ENCODE data around the gene TMEM163.

Gene TMEM163

GRCh38 chr2:134681201-134681600, 37.6 kb downstream of the TMEM163 start:
- no peak overlapping the region for H3K4me3 ChIP-seq (ENCODE audit: low read depth, low read length)
- TF ChIP-seq POLR2A (IDR thresholded peaks at IDR 0.05; ENCODE audit: extremely low read depth, insufficient read length) (no peak), MYC (IDR thresholded peaks at IDR 0.05; ENCODE audit: low read depth, low read length) (no peak), MAX (IDR thresholded peaks at IDR 0.05; ENCODE audit: low read depth, low read length) (no peak), CTCF (IDR thresholded peaks at IDR 0.05; ENCODE audit: low read depth, low read length) (no peak)
- no peak for DNase-seq (ENCODE audit: low read depth)

DNA sequence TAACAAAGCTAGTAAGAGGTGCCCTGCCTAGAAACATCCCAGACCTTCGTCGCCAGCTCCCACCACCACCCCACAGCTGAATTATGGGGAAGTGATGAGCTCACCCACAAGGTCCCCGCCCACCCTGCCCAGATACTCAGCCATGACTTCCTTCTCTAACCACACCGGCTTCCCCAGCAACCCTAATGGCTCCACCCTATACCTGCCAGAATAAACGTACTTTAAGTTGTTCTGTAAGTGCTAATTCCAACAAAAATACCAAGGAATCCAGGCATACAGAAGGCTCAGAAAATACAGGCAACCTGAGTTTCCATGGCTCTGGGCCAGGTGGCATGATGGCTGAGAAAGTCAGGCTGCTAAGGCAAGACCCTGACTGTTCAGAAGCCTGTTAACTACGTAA, 39.1 kb downstream of the TMEM163 start:
- peak; percentile 68 for DNase-seq (ENCODE audit: low read depth)
- H3K4me3 ChIP-seq (ENCODE audit: low read depth, low read length), result no peak overlapping the region
- TF ChIP-seq CTCF (IDR thresholded peaks at IDR 0.05; ENCODE audit: low read depth, low read length) (no peak), POLR2A (IDR thresholded peaks at IDR 0.05; ENCODE audit: extremely low read depth, insufficient read length) (no peak), MYC (IDR thresholded peaks at IDR 0.05; ENCODE audit: low read depth, low read length) (no peak), MAX (IDR thresholded peaks at IDR 0.05; ENCODE audit: low read depth, low read length) (no peak)

DNA sequence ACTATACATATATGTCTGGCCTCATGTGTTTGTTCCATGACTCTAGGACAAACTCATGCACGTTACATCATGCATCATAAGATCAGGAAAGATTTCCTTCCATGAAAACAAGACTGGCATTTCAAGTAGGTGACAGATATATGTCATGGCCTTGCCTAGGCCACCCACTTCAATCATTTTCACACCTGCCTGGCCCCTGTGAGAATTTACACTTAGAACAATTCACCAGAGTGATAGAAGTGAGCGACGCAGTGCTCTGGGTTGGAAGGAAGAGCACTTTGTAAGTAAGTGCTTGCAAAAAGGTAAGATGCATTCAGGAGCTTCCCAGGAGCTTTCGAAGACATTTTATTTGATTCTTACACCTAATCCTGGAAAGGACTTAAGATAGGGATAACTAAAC, 39.5 kb downstream of the TMEM163 start:
- no peak overlapping the region for H3K4me3 ChIP-seq (ENCODE audit: low read depth, low read length)
- DNase-seq (ENCODE audit: low read depth), result no peak
- TF ChIP-seq CTCF (IDR thresholded peaks at IDR 0.05; ENCODE audit: low read depth, low read length), result no peak
- TF ChIP-seq MAX (IDR thresholded peaks at IDR 0.05; ENCODE audit: low read depth, low read length), result no peak
- TF ChIP-seq POLR2A (IDR thresholded peaks at IDR 0.05; ENCODE audit: extremely low read depth, insufficient read length), result no peak
- TF ChIP-seq MYC (IDR thresholded peaks at IDR 0.05; ENCODE audit: low read depth, low read length), result no peak

GRCh38 chr2:134677856-134678756, 40.7 kb downstream of the TMEM163 start:
- no peak for TF ChIP-seq MYC (IDR thresholded peaks at IDR 0.05; ENCODE audit: low read depth, low read length)
- no peak for TF ChIP-seq MAX (IDR thresholded peaks at IDR 0.05; ENCODE audit: low read depth, low read length)
- no peak for TF ChIP-seq CTCF (IDR thresholded peaks at IDR 0.05; ENCODE audit: low read depth, low read length)
- no peak for TF ChIP-seq POLR2A (IDR thresholded peaks at IDR 0.05; ENCODE audit: extremely low read depth, insufficient read length)

GRCh38 chr2:134676960-134677359, 41.8 kb downstream of the TMEM163 start:
- TF ChIP-seq CTCF (IDR thresholded peaks at IDR 0.05; ENCODE audit: low read depth, low read length) (no peak), MYC (IDR thresholded peaks at IDR 0.05; ENCODE audit: low read depth, low read length) (no peak), POLR2A (IDR thresholded peaks at IDR 0.05; ENCODE audit: extremely low read depth, insufficient read length) (no peak)
- H3K4me3 ChIP-seq (ENCODE audit: low read depth, low read length), result no peak overlapping the region
- no peak for DNase-seq (ENCODE audit: low read depth)

More at GRCh38 chr2:134677856-134678756, 40.7 kb downstream of the TMEM163 start:
- DNase-seq (ENCODE audit: low read depth), result no peak
- no peak overlapping the region for H3K4me3 ChIP-seq (ENCODE audit: low read depth, low read length)

Data from NB4 (cell line).